Activated CD8-positive, alpha-beta memory T cell treated with anti-CD3 and anti-CD28 coated beads for 36 hours (primary cell): ENCODE results near the gene SPRED3. TPM values are rescaled to one million over a fixed set of nuclear protein-coding genes. Genes with fewer than 3 reads are reported as not detected.

Experiments used
- total RNA-seq, 2 experiments: library from RNA; stranded (reverse); gene quantifications; one replicate each; pipeline ENCODE4 v1.2.3, GENCODE V29; 2021

The SPRED3 gene
- total RNA-seq, 2 experiments from 2014 or later, result 0.61 to 0.80 TPM

Other genes with a start within 250 kb of the SPRED3 start
- under 1 TPM; 0.48 to 0.65 TPM for gene DPF1, start 164.5 kb upstream of the SPRED3 start, total RNA-seq
- gene PPP1R14A, start 132.3 kb upstream of the SPRED3 start, total RNA-seq, result under 1 TPM in 1 of 2 experiments, not detected in 1; 0.25 TPM
- gene SPINT2, start 124.1 kb upstream of the SPRED3 start, total RNA-seq, result 10 to 100 TPM; 19.0 to 20.1 TPM
- gene C19orf33, start 84.4 kb upstream of the SPRED3 start, total RNA-seq, result not detected
- gene YIF1B, start 72.8 kb upstream of the SPRED3 start, total RNA-seq, result 10 to 100 TPM; 62.4 to 63.0 TPM
- gene KCNK6, start 68.9 kb upstream of the SPRED3 start, total RNA-seq, result 10 to 100 TPM in 1 of 2 experiments, 1 to 10 TPM in 1; 9.2 to 10.3 TPM
- 1 to 10 TPM; 1.6 to 2.5 TPM for gene CATSPERG, start 52.9 kb upstream of the SPRED3 start, total RNA-seq
- gene PSMD8, start 14.1 kb upstream of the SPRED3 start, total RNA-seq, result 100 to 1,000 TPM; 239 to 249 TPM
- gene GGN, start 663 bp upstream of the SPRED3 start, total RNA-seq, result under 1 TPM in 1 of 2 experiments, not detected in 1; 0.11 TPM
- 10 to 100 TPM; 15.0 to 16.0 TPM for gene FAM98C, start 14.4 kb downstream of the SPRED3 start, total RNA-seq
- 1 to 10 TPM; 1.0 to 1.3 TPM for gene RASGRP4, start 37.5 kb downstream of the SPRED3 start, total RNA-seq
- 1 to 10 TPM in 1 of 2 experiments, under 1 TPM in 1; 0.95 to 1.4 TPM for gene RYR1, start 45.0 kb downstream of the SPRED3 start, total RNA-seq
- gene MAP4K1, start 229.3 kb downstream of the SPRED3 start, total RNA-seq, result 100 to 1,000 TPM; 159 to 165 TPM
- 100 to 1,000 TPM; 280 to 286 TPM for gene EIF3K, start 230.5 kb downstream of the SPRED3 start, total RNA-seq